Effector memory CD8-positive, alpha-beta T cell (primary cell): ENCODE results near the gene SLC26A3.
"Not testable (repeated sequence)": the region's sequence is repeated elsewhere in the genome, so short reads cannot be mapped to it uniquely, and the experiment has no call there.

Source experiments
- ATAC-seq: fragments of 150-1000 bp; cut with Tn5 transposase; replicated peaks from 2 replicates; pipeline ENCODE4 v1.10.0; 2021; ENCODE audit warnings: mild to moderate bottlenecking, moderate library complexity
- DNase-seq, 3 experiments: peaks; one replicate each; pipeline ENCODE4 v3.0.0; 2021
- H3K27ac Mint-ChIP-seq, 2 donors: one replicate each; pipeline ENCODE4 v1.8.0; 2022; ENCODE audit warnings: mild to moderate bottlenecking in 2 of 2, mixed read lengths in 2 of 2, moderate library complexity in 2 of 2
- H3K27me3 Mint-ChIP-seq, 2 donors: one replicate each; pipeline ENCODE4 v1.8.0; 2022; ENCODE audit warnings: mixed read lengths in 2 of 2
- H3K36me3 Mint-ChIP-seq: one replicate; pipeline ENCODE4 v1.8.0; 2022; ENCODE audit warnings: mild to moderate bottlenecking, moderate library complexity, mixed read lengths; ENCODE audit not compliant: insufficient read depth
- H3K4me1 Mint-ChIP-seq, 2 donors: one replicate each; pipeline ENCODE4 v1.8.0; 2022; ENCODE audit warnings: low read depth in 2 of 2, mixed read lengths in 2 of 2
- H3K4me3 Mint-ChIP-seq, 2 donors: one replicate each; pipeline ENCODE4 v1.8.0; 2022; ENCODE audit warnings: mild to moderate bottlenecking in 2 of 2, mixed read lengths in 2 of 2, moderate library complexity in 2 of 2
- H3K9me3 Mint-ChIP-seq, 2 donors: one replicate each; pipeline ENCODE4 v1.8.0; 2022; ENCODE audit warnings: mixed read lengths in 2 of 2
- total RNA-seq, 9 experiments: gene quantifications; one replicate each; lab custom pipeline; 2026; lab: John Stamatoyannopoulos, UW

SLC26A3 gene
- 0 to 0.11 (median 0) reads per million in 9 experiments for total RNA-seq

- no peak for ATAC-seq
- Mint-ChIP-seq H3K4me1 (no peaks in the 10 kb centered on the region), H3K27me3 (peaks cover 0 to 7% of the 10 kb centered on the region in 2 donors), H3K36me3 (no peaks in the 10 kb centered on the region), H3K27ac (no peak within 1 kb of the TSS), H3K4me3 (no peak within 1 kb of the TSS), H3K9me3 (no peaks in the 10 kb centered on the region)
- DNase-seq: no peak
Observed at GRCh38 chr7:107803009-107803610, at the start of gene SLC26A3. Gene SLC26A3 (minus strand): TSS chr7:107803223. CDS start chr7:107794509, 8,714 bp downstream.

- H3K27me3 Mint-ChIP-seq: peaks cover 0 to 8% of the 10 kb centered on the region in 2 donors
- ATAC-seq (no peak), DNase-seq (no peak)
- H3K4me1 Mint-ChIP-seq: peaks cover 9 to 10% of the 10 kb centered on the region in 2 donors
- no peaks in the 10 kb centered on the region for H3K9me3 Mint-ChIP-seq
- H3K4me3 Mint-ChIP-seq: no peak overlapping the region
- no peaks in the 10 kb centered on the region for H3K36me3 Mint-ChIP-seq
- H3K27ac Mint-ChIP-seq: no peak overlapping the region
Observed at GRCh38 chr7:107850643-107851042, 47.6 kb upstream of the SLC26A3 start.

GRCh38 chr7:107850216-107850615 lies 47.2 kb upstream of the SLC26A3 start:
- DNase-seq (no peak), ATAC-seq (no peak)
- Mint-ChIP-seq H3K4me1 (peaks cover 9 to 10% of the 10 kb centered on the region in 2 donors), H3K27ac (no peak overlapping the region), H3K36me3 (no peaks in the 10 kb centered on the region), H3K4me3 (no peak overlapping the region), H3K27me3 (peaks cover 0 to 8% of the 10 kb centered on the region in 2 donors), H3K9me3 (no peaks in the 10 kb centered on the region)

GRCh38 chr7:107848211-107848610 lies 45.2 kb upstream of the SLC26A3 start:
- DNase-seq, H3K27ac Mint-ChIP-seq, H3K4me3 Mint-ChIP-seq, H3K27me3 Mint-ChIP-seq, H3K4me1 Mint-ChIP-seq, ATAC-seq, H3K36me3 Mint-ChIP-seq, H3K9me3 Mint-ChIP-seq: not testable (repeated sequence)

- H3K4me3 Mint-ChIP-seq, H3K9me3 Mint-ChIP-seq, H3K36me3 Mint-ChIP-seq, H3K27ac Mint-ChIP-seq, H3K27me3 Mint-ChIP-seq, ATAC-seq, DNase-seq, H3K4me1 Mint-ChIP-seq: not testable (repeated sequence)
Observed at GRCh38 chr7:107847836-107848175, 44.8 kb upstream of the SLC26A3 start.

- Mint-ChIP-seq H3K36me3 (no peaks in the 10 kb centered on the region), H3K27ac (no peak overlapping the region), H3K4me1 (peaks cover 4 to 6% of the 10 kb centered on the region in 2 donors), H3K4me3 (no peak overlapping the region), H3K9me3 (no peaks in the 10 kb centered on the region), H3K27me3 (peaks cover 0 to 4% of the 10 kb centered on the region in 2 donors)
- ATAC-seq (no peak), DNase-seq (no peak)
Observed at GRCh38 chr7:107847168-107847835, 44.3 kb upstream of the SLC26A3 start.

GRCh38 chr7:107846324-107846723 lies 43.3 kb upstream of the SLC26A3 start:
- Mint-ChIP-seq H3K27me3 (no peaks in the 10 kb centered on the region), H3K27ac (peak overlapping the region in 1 of 2 donors; percentile 5), H3K9me3 (no peaks in the 10 kb centered on the region), H3K36me3 (no peaks in the 10 kb centered on the region), H3K4me1 (peaks cover 4 to 6% of the 10 kb centered on the region in 2 donors), H3K4me3 (no peak overlapping the region)
- ATAC-seq (no peak), DNase-seq (no peak)

- DNase-seq (no peak), ATAC-seq (no peak)
- Mint-ChIP-seq H3K36me3 (no peaks in the 10 kb centered on the region), H3K27me3 (peaks cover 10 to 12% of the 10 kb centered on the region in 2 donors), H3K9me3 (peaks cover 0 to 2% of the 10 kb centered on the region in 2 donors), H3K4me3 (no peak overlapping the region), H3K27ac (peak overlapping the region in 1 of 2 donors; percentile 47), H3K4me1 (peaks cover 0 to 6% of the 10 kb centered on the region in 2 donors)
Observed at GRCh38 chr7:107843184-107843583, 40.2 kb upstream of the SLC26A3 start.

GRCh38 chr7:107842213-107842612 lies 39.2 kb upstream of the SLC26A3 start:
- H3K4me3 Mint-ChIP-seq: no peak overlapping the region
- H3K4me1 Mint-ChIP-seq: peaks cover 0 to 6% of the 10 kb centered on the region in 2 donors
- ATAC-seq (no peak), DNase-seq (no peak)
- no peaks in the 10 kb centered on the region for H3K36me3 Mint-ChIP-seq
- H3K27me3 Mint-ChIP-seq: peaks cover 11 to 18% of the 10 kb centered on the region in 2 donors
- no peak overlapping the region for H3K27ac Mint-ChIP-seq
- peaks cover 0 to 2% of the 10 kb centered on the region in 2 donors for H3K9me3 Mint-ChIP-seq

- no peak overlapping the region for H3K4me3 Mint-ChIP-seq
- ATAC-seq: no peak
- no peak overlapping the region for H3K27ac Mint-ChIP-seq
- no peaks in the 10 kb centered on the region for H3K36me3 Mint-ChIP-seq
- DNase-seq: no peak
- H3K27me3 Mint-ChIP-seq: peaks cover 19 to 21% of the 10 kb centered on the region in 2 donors
- H3K9me3 Mint-ChIP-seq: peaks cover 0 to 2% of the 10 kb centered on the region in 2 donors
- no peaks in the 10 kb centered on the region for H3K4me1 Mint-ChIP-seq
Observed at GRCh38 chr7:107838816-107839565, 36.0 kb upstream of the SLC26A3 start.

- DNase-seq (no peak), ATAC-seq (no peak)
- Mint-ChIP-seq H3K9me3 (peaks cover 0 to 2% of the 10 kb centered on the region in 2 donors), H3K4me3 (no peak overlapping the region), H3K27me3 (peaks cover 19 to 26% of the 10 kb centered on the region in 2 donors), H3K27ac (no peak overlapping the region), H3K36me3 (no peaks in the 10 kb centered on the region), H3K4me1 (no peaks in the 10 kb centered on the region)
Observed at GRCh38 chr7:107838024-107838601, 35.1 kb upstream of the SLC26A3 start.

- no peak for DNase-seq
- no peaks in the 10 kb centered on the region for H3K4me1 Mint-ChIP-seq
- no peak overlapping the region for H3K27ac Mint-ChIP-seq
- H3K36me3 Mint-ChIP-seq: no peaks in the 10 kb centered on the region
- ATAC-seq: no peak
- no peak overlapping the region for H3K4me3 Mint-ChIP-seq
- H3K27me3 Mint-ChIP-seq: peaks cover 19 to 26% of the 10 kb centered on the region in 2 donors
- H3K9me3 Mint-ChIP-seq: peaks cover 0 to 2% of the 10 kb centered on the region in 2 donors
Observed at GRCh38 chr7:107837145-107837512, 34.1 kb upstream of the SLC26A3 start.
